ENCODE data around the gene THSD4.

GRCh38 chr15:71437919-71438318 lies 322.6 kb downstream of the THSD4 start:
- TF ChIP-seq CTCF (IDR thresholded peaks at IDR 0.05; ENCODE audit: insufficient read depth, low read length) (no peak), POLR2AphosphoS5 (IDR thresholded peaks at IDR 0.05; ENCODE audit: low read depth) (no peak), GABPA (IDR thresholded peaks at IDR 0.05; ENCODE audit: low read depth) (no peak), SPI1 (IDR thresholded peaks at IDR 0.05; ENCODE audit: borderline replicate concordance, low read depth) (no peak), REST (IDR thresholded peaks at IDR 0.05; ENCODE audit: insufficient replicate concordance, low read depth) (no peak)

Data from HL-60 (cell line).